GM18907 (cell line): ENCODE data around the gene TLDC2.
"Not testable (repeated sequence)": the region's sequence is repeated elsewhere in the genome, so short reads cannot be mapped to it uniquely, and the experiment has no call there.

ENCODE experiments used
- ATAC-seq: cut with Tn5 transposase; IDR thresholded peaks from one replicate; pipeline ENCODE4 v1.9.1; 2021; ENCODE audit warnings: mild to moderate bottlenecking, moderate library complexity; ENCODE audit not compliant: unreplicated experiment

The TLDC2 gene

DNA sequence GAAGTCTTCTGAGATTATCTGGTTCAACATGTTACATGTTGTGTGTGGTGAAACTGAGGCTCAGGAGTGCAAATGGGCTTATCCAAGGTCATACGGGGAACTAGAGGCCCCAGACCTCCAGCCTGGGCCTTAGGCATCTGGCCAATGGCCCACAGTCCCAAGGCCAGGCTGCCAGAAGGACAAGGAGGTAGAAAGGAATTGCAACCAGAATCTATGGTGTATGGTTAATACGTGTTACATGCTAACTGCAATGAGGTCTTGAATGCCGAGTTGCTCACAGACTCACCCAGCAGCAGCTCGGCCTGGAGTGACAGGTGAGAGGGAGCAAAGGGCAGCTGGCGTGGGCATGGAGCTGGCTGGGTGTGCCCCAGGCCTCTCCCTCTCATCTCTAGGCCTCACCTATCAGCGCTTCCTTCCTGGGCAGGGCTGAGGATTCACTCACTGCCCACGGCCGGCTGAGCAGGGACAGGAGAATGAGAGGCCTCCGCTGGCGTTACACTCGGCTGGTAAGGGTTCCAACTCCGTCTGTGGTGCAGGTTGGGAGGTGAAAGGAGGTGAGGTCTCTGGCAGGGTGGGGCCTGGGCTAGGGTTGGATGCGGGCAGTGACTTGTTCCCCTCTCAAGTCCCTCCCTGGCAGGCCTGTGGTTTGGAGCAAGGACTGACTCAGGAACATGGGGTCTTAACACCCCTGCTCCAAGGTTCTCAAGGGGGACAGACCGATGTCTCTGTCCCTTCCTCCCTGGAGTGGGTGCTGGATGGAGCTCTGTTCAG is at the start of gene TLDC2:
TLDC2 (plus strand) TSS at position 437 of the 771 bp plus-strand sequence; CDS start at position 474, 37 bp downstream.
- ATAC-seq: no peak

GRCh38 chr20:36826554-36827244 is 49.2 kb upstream of the TLDC2 start:
- no peak for ATAC-seq

- peak; percentile 81 for ATAC-seq
Observed at GRCh38 chr20:36827541-36828279, 48.2 kb upstream of the TLDC2 start.

DNA sequence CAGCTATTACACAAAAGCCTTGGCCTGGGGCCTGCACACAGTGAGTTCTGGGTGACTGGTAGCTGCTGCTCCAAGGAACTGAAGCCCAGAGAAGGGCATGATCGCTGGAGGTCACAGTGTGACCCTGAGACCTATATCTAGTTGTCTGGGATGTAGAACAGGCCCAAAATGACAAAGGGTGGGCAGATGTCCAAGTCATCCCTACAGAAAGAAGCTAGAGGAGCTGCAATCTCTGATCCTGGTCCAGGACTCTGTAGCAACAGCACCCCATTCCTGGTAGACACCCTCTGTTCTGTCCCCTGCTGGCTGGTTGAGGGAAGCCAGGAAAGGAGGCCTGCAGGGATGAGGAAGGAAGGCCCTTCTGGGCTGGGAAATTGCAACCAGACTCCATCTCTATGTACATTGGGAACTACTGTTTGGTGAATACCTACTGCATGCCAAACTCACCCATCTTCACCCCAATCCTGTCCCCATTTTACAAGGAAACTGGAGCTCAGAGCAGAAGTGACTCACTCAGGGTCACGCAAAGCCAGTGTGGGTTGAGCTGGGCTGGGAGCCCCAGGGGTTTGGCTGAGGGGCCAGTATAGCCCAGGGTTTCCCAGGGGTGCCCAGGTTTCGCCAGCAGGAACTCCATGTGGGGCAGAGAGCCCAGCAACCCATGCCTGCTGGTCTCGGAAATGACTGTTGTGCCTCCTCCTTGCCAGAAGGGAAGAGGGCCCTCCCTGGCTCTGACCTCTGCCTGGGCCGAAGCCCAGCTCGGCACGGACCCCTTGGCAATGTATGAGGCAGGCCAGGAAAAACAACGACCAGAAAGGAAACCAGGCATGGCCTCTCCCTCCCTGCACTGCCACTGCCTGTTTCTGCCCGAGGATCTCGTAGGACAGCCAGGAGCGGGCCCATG is 44.9 kb upstream of the TLDC2 start:
- ATAC-seq: no peak

- ATAC-seq: no peak
Observed at GRCh38 chr20:36832791-36833190, 43.1 kb upstream of the TLDC2 start.

DNA sequence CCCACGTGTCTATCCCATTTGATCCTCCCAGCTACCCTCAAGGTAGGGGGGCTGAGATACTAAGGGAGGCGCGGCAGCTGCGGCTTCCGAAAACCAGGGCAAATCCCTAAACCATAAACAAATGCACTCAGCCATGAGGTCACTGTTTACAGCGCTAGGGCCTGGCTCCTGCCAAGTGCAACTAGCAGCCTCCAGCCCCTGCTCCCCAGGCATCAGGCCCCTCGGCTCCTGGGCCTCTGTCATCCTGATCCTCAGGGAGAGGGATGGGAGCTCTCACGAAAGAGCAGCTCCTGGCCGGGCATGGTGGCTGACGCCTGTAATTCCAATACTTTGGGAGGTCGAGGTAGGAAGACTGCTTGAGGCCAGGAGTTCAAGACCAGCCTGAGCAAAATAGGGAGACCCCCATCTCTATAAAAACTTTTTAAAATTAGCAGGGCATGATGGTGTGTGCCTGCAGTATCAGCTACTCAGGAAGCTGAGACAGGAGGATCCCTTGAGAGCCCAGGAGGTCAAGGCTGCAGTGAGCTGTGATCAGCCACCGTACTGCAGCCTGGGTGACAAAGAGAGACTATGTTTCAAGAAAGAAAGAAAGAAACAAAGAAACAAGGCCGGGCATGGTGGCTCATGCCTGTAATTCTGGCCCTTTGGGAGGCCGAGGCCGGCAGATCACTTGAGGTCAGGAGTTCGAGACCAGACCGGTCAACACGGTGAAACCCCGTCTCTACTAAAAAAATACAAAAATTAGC is 42.5 kb upstream of the TLDC2 start:
- ATAC-seq: no peak

- ATAC-seq: no peak
Observed at GRCh38 chr20:36835025-36835424, 40.9 kb upstream of the TLDC2 start.

GRCh38 chr20:36835453-36836198 is 40.3 kb upstream of the TLDC2 start:
- peak; percentile 81 for ATAC-seq

- ATAC-seq: no peak
Observed at GRCh38 chr20:36836591-36837269, 39.2 kb upstream of the TLDC2 start.

DNA sequence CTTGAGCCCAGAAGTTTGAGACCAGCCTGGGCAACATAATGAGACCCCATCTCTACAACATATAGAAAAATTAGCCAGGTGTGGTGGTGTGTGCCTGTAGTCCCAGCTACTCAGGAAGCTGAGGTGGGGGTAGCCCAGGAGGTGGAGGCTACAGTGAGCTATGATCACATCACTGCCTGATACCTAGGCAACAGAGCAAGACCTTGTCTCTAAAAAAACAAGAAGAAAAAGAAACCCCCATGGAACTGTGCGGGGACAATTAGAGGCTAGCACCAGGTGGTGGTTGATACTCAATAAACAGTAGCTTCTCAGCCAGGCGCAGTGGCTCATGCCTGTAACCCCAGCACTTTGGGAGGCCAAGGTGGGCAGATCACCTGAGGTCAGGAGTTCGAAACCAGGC is 37.6 kb upstream of the TLDC2 start:
- ATAC-seq: not testable (repeated sequence)

DNA sequence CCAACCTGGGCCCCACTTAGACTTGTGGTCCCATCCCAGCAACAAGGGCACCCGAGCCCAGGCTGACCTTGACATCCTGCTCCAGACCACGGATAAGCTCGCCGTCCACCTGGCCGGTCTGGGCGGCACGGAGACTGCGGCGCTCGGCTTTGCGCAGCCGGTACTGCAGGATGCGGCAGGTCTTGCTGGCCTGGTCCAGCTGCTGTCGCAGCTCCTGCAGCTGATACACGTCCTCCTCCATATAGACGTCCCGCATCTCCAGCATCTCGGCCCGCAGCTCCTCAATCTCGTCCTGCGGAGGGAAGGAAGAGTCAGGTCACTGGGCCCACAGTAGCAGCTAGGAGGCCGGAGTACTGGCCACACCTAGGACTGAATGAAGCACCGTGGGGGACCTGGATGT is 36.8 kb upstream of the TLDC2 start:
- ATAC-seq: no peak

GRCh38 chr20:36841030-36841429 is 34.9 kb upstream of the TLDC2 start:
- not testable (repeated sequence) for ATAC-seq

DNA sequence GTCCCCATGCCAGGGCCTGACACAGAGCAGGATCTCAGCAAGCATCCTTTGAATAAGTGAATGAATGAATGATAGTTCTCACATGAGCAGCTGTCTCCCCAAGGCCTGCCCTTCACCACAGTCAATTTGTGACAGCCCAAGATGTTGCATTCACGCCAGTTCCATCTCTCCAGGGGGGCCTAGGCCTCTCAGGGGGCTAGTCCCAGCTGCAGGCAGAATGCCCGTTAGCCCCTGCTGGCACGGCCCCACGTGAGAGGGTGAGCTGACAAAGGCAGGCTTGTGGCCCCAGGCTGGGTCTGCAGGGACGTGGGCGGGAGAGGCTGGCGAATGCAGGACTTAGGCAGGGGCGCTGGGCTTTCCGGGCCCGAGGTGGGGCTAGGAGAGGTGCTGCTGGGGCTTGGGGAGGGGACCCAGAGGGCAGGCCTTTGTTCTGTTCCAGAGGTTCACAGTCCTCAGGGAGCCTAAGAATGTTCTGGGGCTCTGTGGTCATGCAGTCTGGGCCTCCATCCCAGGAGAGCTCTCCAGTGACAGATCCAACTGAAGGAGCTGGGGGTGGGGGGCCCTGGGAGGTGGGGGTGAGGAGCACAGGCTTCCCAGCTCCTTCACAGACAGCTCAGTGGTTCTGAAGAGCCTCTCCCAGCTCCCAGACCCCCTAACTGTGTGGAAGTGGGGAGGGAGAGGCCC is 30.5 kb upstream of the TLDC2 start:
- ATAC-seq: no peak

DNA sequence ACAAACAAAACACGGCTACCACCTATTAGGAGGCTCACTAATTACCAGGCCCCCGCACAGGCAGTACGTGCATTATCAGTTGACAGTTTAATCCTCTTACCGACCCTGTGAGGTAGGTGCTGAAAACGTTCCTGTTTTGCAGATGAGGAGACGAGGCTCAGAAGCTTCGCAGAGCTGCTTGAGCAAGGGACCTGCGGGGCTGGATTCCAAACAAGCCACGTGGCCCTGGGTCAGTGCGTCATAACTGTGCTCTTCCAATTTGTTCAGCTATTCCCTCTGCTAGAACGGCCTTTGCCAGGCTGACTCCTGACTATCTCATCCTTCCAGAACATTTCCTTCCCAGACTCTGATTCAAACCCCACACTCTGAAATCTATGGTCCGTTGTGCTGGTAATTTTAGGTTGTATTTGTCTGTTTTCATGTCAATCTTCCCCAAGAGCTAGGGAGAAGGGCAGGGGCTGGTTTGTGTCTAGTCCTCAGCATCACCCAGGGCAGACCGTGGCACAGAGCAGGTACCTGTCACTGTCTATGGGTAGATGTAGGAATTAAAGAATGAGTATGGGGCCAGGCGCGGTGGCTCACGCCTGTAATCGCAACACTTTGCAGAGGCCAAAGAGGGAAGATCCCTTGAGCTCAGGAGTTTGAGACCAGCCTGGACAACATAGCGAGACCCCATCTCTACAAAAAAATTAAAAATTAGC is 28.8 kb upstream of the TLDC2 start:
- no peak for ATAC-seq

- no peak for ATAC-seq
Observed at GRCh38 chr20:36847710-36848040, 28.3 kb upstream of the TLDC2 start.

GRCh38 chr20:36848078-36848660 is 27.8 kb upstream of the TLDC2 start:
- no peak for ATAC-seq

DNA sequence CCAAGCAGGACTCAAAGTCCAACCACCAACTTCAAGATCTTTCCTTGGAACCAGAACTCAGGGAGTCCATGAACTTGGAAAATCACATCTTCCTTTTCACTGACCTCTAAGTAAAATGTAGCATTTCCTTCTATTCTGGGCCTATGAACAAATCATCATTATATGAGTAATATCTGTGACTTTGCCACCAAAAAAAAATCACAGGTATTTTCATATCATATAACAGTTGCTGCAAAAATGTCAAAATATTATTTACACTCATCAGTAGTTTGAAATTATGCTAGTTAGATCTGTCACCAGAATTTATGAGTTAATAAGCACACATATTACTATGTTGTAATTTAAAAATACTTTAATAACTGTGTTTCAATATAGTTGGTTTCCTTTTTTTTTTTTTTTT is 27.3 kb upstream of the TLDC2 start:
- ATAC-seq: no peak
